Upper lobe of left lung (tissue), 6 donors: ENCODE results near the gene TP73. TPM values are rescaled to one million over a fixed set of nuclear protein-coding genes. Genes with fewer than 3 reads are reported as not detected.
A peak's percentile ranks its signal among the peaks of the same experiment; 100 is the strongest.

ENCODE experiments used
- ATAC-seq, 2 donors: fragments of 200-7000 bp; cut with Tn5 transposase; one replicate each; pipeline ENCODE4 v1.9.1; 2022; ENCODE audit warnings: mild to moderate bottlenecking in 2 of 2, moderate library complexity in 2 of 2; ENCODE audit not compliant: low FRiP score in 2 of 2
- DNase-seq, 2 donors: peaks; one replicate each; pipeline ENCODE4 v3.0.0-alpha.2; 2019 to 2020
- H3K27ac ChIP-seq, 4 donors: fragments of 200-600 bp; sonication (generic); one replicate each; pipeline ENCODE4 v1.5.1; 2016 to 2019
- H3K27me3 ChIP-seq, 4 donors: fragments of 200-600 bp; sonication (generic); one replicate each; pipeline ENCODE4 v1.5.1; 2017 to 2019
- H3K36me3 ChIP-seq, 4 donors: fragments of 200-600 bp; sonication (generic); one replicate each; pipeline ENCODE4 v1.5.1; 2016 to 2019
- H3K4me1 ChIP-seq, 4 donors: fragments of 200-600 bp; sonication (generic); one replicate each; pipeline ENCODE4 v1.5.1; 2018 to 2019
- H3K4me3 ChIP-seq, 4 donors: fragments of 200-600 bp; sonication (generic); one replicate each; pipeline ENCODE4 v1.5.1; 2017 to 2019; ENCODE audit warnings: mild to moderate bottlenecking in 2 of 4, moderate library complexity in 1 of 4
- H3K9me3 ChIP-seq, 4 donors: fragments of 200-600 bp; sonication (generic); one replicate each; pipeline ENCODE4 v1.5.1; 2018 to 2019
- CTCF ChIP-seq, 6 experiments: fragments of 450-650 bp in 4 of 6; fragments of 200-600 bp in 2 of 6; sonication (generic) in 2 of 6; IDR thresholded peaks; one replicate each; pipeline ENCODE4 v1.5.1; 2016 to 2019; ENCODE audit warnings: antibody characterized with exemption in 6 of 6
- EP300 ChIP-seq, 4 donors: sonication (generic); formaldehyde crosslinking; IDR thresholded peaks; one replicate each; pipeline ENCODE4 v1.5.1; 2017; ENCODE audit warnings: antibody characterized with exemption in 4 of 4, control low read depth in 2 of 4
- POLR2A ChIP-seq, 4 donors: fragments of 450-650 bp; IDR thresholded peaks; one replicate each; pipeline ENCODE4 v1.5.1; 2016 to 2017; ENCODE audit warnings: antibody characterized with exemption in 4 of 4, mild to moderate bottlenecking in 2 of 4
- POLR2AphosphoS5 ChIP-seq, 2 donors: sonication (generic); formaldehyde crosslinking; IDR thresholded peaks; one replicate each; pipeline ENCODE4 v1.5.1; 2017; ENCODE audit warnings: antibody characterized with exemption in 2 of 2
- WGBS, 2 donors: methylation state at CpG; one replicate each; pipeline ENCODE4 v1.1.5; 2017 to 2018; 5-methylcytosine and 5-hydroxymethylcytosine counted together
- total RNA-seq, 6 donors: library from RNA; depleted of rRNA in 4 of 6; stranded (reverse); fragments of >200 nt in 4 of 6; gene quantifications; one replicate each; pipeline versions ENCODE4 v1.1.0 to v1.2.1, GENCODE V29; 2016 to 2021
- donor health status: DM: no; HTN: no; CAD: no; lungs with moderate emphysema.
- donor health status: DM: no; HTN: yes; CAD: no; lungs with severe emphysema.

The TP73 gene
- total RNA-seq, 6 donors from 2014 or later = 0.77 to 9.8 (median 4.1) TPM

GRCh38 chr1:3630914-3631313 lies 21.4 kb upstream of the TP73 start:
- no peaks in the 10 kb centered on the region for H3K27me3 ChIP-seq
- H3K36me3 ChIP-seq = peaks cover 18 to 88% (median 69%) of the 10 kb centered on the region in 4 donors
- no peaks in the 10 kb centered on the region for H3K9me3 ChIP-seq
- peaks cover 2 to 9% (median 5%) of the 10 kb centered on the region in 4 donors for H3K4me1 ChIP-seq
- no peak overlapping the region for H3K27ac ChIP-seq
- no peak overlapping the region for H3K4me3 ChIP-seq
- no peak for ATAC-seq
- DNase-seq = no peak
- TF ChIP-seq EP300 (IDR thresholded peaks at IDR 0.05) = no peak
- TF ChIP-seq POLR2AphosphoS5 (IDR thresholded peaks at IDR 0.05) = no peak
- TF ChIP-seq CTCF (IDR thresholded peaks at IDR 0.05) = no peak
- no peak for TF ChIP-seq POLR2A (IDR thresholded peaks at IDR 0.05)
- 91% methylated on average over 5 to 9 of the region's 9 CpGs for WGBS, 2 donors

- 94% methylated on average over 26 to 36 of the region's 36 CpGs for WGBS, 2 donors
- Histone ChIP-seq H3K27ac (no peak overlapping the region), H3K4me1 (peaks cover 0 to 3% (median under 1%) of the 10 kb centered on the region in 4 donors), H3K36me3 (peaks cover 18 to 95% (median 75%) of the 10 kb centered on the region in 4 donors), H3K4me3 (no peak overlapping the region), H3K27me3 (no peaks in the 10 kb centered on the region), H3K9me3 (no peaks in the 10 kb centered on the region)
- no peak for ATAC-seq
- DNase-seq = peak in 1 of 2 donors; percentile 74
- no peak for TF ChIP-seq CTCF (IDR thresholded peaks at IDR 0.05)
- TF ChIP-seq POLR2AphosphoS5 (IDR thresholded peaks at IDR 0.05) = no peak
- no peak for TF ChIP-seq EP300 (IDR thresholded peaks at IDR 0.05)
- no peak for TF ChIP-seq POLR2A (IDR thresholded peaks at IDR 0.05)
Measured at GRCh38 chr1:3631320-3632260, 20.7 kb upstream of the TP73 start.

- Histone ChIP-seq H3K27ac (no peak overlapping the region), H3K4me1 (peaks cover 0 to 3% (median 0%) of the 10 kb centered on the region in 4 donors), H3K27me3 (no peaks in the 10 kb centered on the region), H3K36me3 (peaks cover 18 to 100% (median 81%) of the 10 kb centered on the region in 4 donors), H3K4me3 (no peak overlapping the region), H3K9me3 (no peaks in the 10 kb centered on the region)
- ATAC-seq (no peak), DNase-seq (peak in 1 of 2 donors; percentile 59)
- no peak for TF ChIP-seq POLR2A (IDR thresholded peaks at IDR 0.05)
- no peak for TF ChIP-seq EP300 (IDR thresholded peaks at IDR 0.05)
- TF ChIP-seq CTCF (IDR thresholded peaks at IDR 0.05) = no peak
- TF ChIP-seq POLR2AphosphoS5 (IDR thresholded peaks at IDR 0.05) = no peak
- WGBS, 2 donors = 94 to 96% methylated on average over 14 to 17 of the region's 17 CpGs
Measured at GRCh38 chr1:3632298-3632697, 20.0 kb upstream of the TP73 start.

GRCh38 chr1:3632716-3633343 lies 19.5 kb upstream of the TP73 start:
- Histone ChIP-seq H3K27ac (no peak overlapping the region), H3K9me3 (no peaks in the 10 kb centered on the region), H3K36me3 (peaks cover 16 to 100% (median 81%) of the 10 kb centered on the region in 4 donors), H3K27me3 (no peaks in the 10 kb centered on the region), H3K4me1 (peaks cover 0 to 3% (median 0%) of the 10 kb centered on the region in 4 donors), H3K4me3 (no peak overlapping the region)
- WGBS, 2 donors = 93 to 95% methylated on average over 18 to 26 of the region's 26 CpGs
- no peak for ATAC-seq
- TF ChIP-seq CTCF (IDR thresholded peaks at IDR 0.05) = no peak
- TF ChIP-seq POLR2AphosphoS5 (IDR thresholded peaks at IDR 0.05) = no peak
- no peak for TF ChIP-seq POLR2A (IDR thresholded peaks at IDR 0.05)
- TF ChIP-seq EP300 (IDR thresholded peaks at IDR 0.05) = no peak
- peak in 1 of 2 donors; percentile 65 for DNase-seq
